Measurements from ENCODE around the gene TRIM2.

- TF ChIP-seq CTCF (IDR thresholded peaks at IDR 0.05; ENCODE audit: insufficient read depth, low read length) (no peak), POLR2AphosphoS5 (IDR thresholded peaks at IDR 0.05; ENCODE audit: low read depth) (no peak)
Measured at GRCh38 chr4:153209410-153209809, 5.2 kb downstream of the TRIM2 start.

Data from HL-60 (cell line).